GM19452 (cell line): ENCODE measurements around the gene TOR2A.
"Not testable (repeated sequence)": the region's sequence is repeated elsewhere in the genome, so short reads cannot be mapped to it uniquely, and the experiment has no call there.

Source experiments
- ATAC-seq: cut with Tn5 transposase; IDR thresholded peaks from one replicate; pipeline ENCODE4 v1.9.1; 2021; ENCODE audit not compliant: unreplicated experiment

Gene TOR2A

GRCh38 chr9:127769101-127769500, 34.0 kb upstream of the TOR2A start:
- ATAC-seq = no peak

- no peak for ATAC-seq
Observed at GRCh38 chr9:127768698-127769097, 33.6 kb upstream of the TOR2A start.

- no peak for ATAC-seq
Observed at GRCh38 chr9:127767909-127768331, 32.8 kb upstream of the TOR2A start.

GRCh38 chr9:127767410-127767809, 32.3 kb upstream of the TOR2A start:
- no peak for ATAC-seq

- no peak for ATAC-seq
Observed at GRCh38 chr9:127765418-127765817, 30.3 kb upstream of the TOR2A start.

GRCh38 chr9:127763918-127764384, 28.9 kb upstream of the TOR2A start:
- no peak for ATAC-seq

GRCh38 chr9:127762111-127762676, 27.1 kb upstream of the TOR2A start:
- ATAC-seq = no peak

GRCh38 chr9:127761491-127761956, 26.4 kb upstream of the TOR2A start:
- no peak for ATAC-seq

GRCh38 chr9:127761061-127761460, 26.0 kb upstream of the TOR2A start:
- ATAC-seq = no peak

GRCh38 chr9:127758843-127759242, 23.7 kb upstream of the TOR2A start:
- no peak for ATAC-seq

GRCh38 chr9:127756776-127757175, 21.7 kb upstream of the TOR2A start:
- ATAC-seq = not testable (repeated sequence)

GRCh38 chr9:127756233-127756632, 21.1 kb upstream of the TOR2A start:
- no peak for ATAC-seq

GRCh38 chr9:127755061-127756060, 20.3 kb upstream of the TOR2A start:
- ATAC-seq = no peak

- ATAC-seq = no peak
Observed at GRCh38 chr9:127754099-127755060, 19.3 kb upstream of the TOR2A start.

GRCh38 chr9:127753622-127754021, 18.5 kb upstream of the TOR2A start:
- no peak for ATAC-seq

- ATAC-seq = no peak
Observed at GRCh38 chr9:127753148-127753547, 18.1 kb upstream of the TOR2A start.

GRCh38 chr9:127751269-127752054, 16.4 kb upstream of the TOR2A start:
- no peak for ATAC-seq

- no peak for ATAC-seq
Observed at GRCh38 chr9:127749090-127749787, 14.1 kb upstream of the TOR2A start.

- ATAC-seq = no peak
Observed at GRCh38 chr9:127746959-127747569, 12.0 kb upstream of the TOR2A start.
